GM23338 (cell line): ENCODE data around the gene ZNF775. TPM values are rescaled to one million over a fixed set of nuclear protein-coding genes. Genes with fewer than 3 reads are reported as not detected.
A peak's percentile ranks its signal among the peaks of the same experiment; 100 is the strongest.

Source experiments
- ATAC-seq: fragments of 200-7000 bp; cut with Tn5 transposase; 3 replicates; pipeline ENCODE4 v1.9.1; 2020
- DNase-seq: peaks from one replicate; pipeline ENCODE4 v3.0.0-alpha.2; 2015; ENCODE audit warnings: low spot score
- H2AFZ ChIP-seq: fragments of 200-600 bp; sonication (generic); 2 replicates; pipeline ENCODE4 v1.8.0; 2016; ENCODE audit warnings: antibody characterized with exemption, mild to moderate bottlenecking, moderate library complexity
- H3F3A ChIP-seq: fragments of 200-600 bp; sonication (generic); replicated peaks from 2 replicates; pipeline ENCODE4 v1.8.0; 2017; ENCODE audit warnings: antibody characterized with exemption, mixed run types, low read depth
- H3K27ac ChIP-seq: fragments of 200-600 bp; sonication (generic); 2 replicates; pipeline ENCODE4 v1.6.1; 2016; ENCODE audit warnings: low read depth
- H3K27me3 ChIP-seq: fragments of 200-600 bp; sonication (generic); 2 replicates; pipeline ENCODE4 v1.8.0; 2016; ENCODE audit warnings: mild to moderate bottlenecking, mixed run types, moderate library complexity; ENCODE audit not compliant: insufficient read depth
- H3K36me3 ChIP-seq: fragments of 200-600 bp; sonication (generic); 2 replicates; pipeline ENCODE4 v1.8.0; 2016; ENCODE audit warnings: mild to moderate bottlenecking; ENCODE audit not compliant: insufficient read depth
- H3K4me1 ChIP-seq: fragments of 200-600 bp; sonication (generic); 2 replicates; pipeline ENCODE4 v1.8.0; 2016; ENCODE audit warnings: mild to moderate bottlenecking, moderate library complexity; ENCODE audit not compliant: insufficient read depth
- H3K4me2 ChIP-seq: fragments of 200-600 bp; sonication (generic); 2 replicates; pipeline ENCODE4 v1.7.1; 2017; ENCODE audit warnings: mixed run types
- H3K4me3 ChIP-seq: fragments of 200-600 bp; sonication (generic); 2 replicates; pipeline ENCODE4 v1.6.1; 2016; ENCODE audit warnings: mixed run types
- H3K79me2 ChIP-seq: fragments of 200-600 bp; sonication (generic); replicated peaks from 2 replicates; pipeline ENCODE4 v1.8.0; 2017; ENCODE audit warnings: mild to moderate bottlenecking; ENCODE audit not compliant: insufficient read depth
- H3K9me2 ChIP-seq: fragments of 200-600 bp; sonication (generic); 2 replicates; pipeline ENCODE4 v1.8.0; 2017; ENCODE audit not compliant: insufficient read depth
- H4K20me1 ChIP-seq: fragments of 200-600 bp; sonication (generic); replicated peaks from 2 replicates; pipeline ENCODE4 v1.8.0; 2017; ENCODE audit warnings: mild to moderate bottlenecking; ENCODE audit not compliant: insufficient read depth
- H3K27ac Mint-ChIP-seq: 2 replicates; pipeline ENCODE4 v1.8.0; 2020; ENCODE audit warnings: inconsistent platforms, mild to moderate bottlenecking, moderate library complexity, mixed read lengths
- H3K27me3 Mint-ChIP-seq: 3 replicates; pipeline ENCODE4 v1.8.0; 2022; ENCODE audit warnings: low read depth, mild to moderate bottlenecking, moderate library complexity, mixed read lengths, inconsistent platforms; ENCODE audit not compliant: insufficient read depth, poor library complexity
- H3K36me3 Mint-ChIP-seq: 3 replicates; pipeline ENCODE4 v1.8.0; 2021; ENCODE audit warnings: low read depth, mild to moderate bottlenecking, inconsistent platforms, moderate library complexity, mixed read lengths
- H3K4me1 Mint-ChIP-seq: 3 replicates; pipeline ENCODE4 v1.8.0; 2020; ENCODE audit warnings: mild to moderate bottlenecking, inconsistent platforms, mixed read lengths
- H3K4me3 Mint-ChIP-seq: 3 replicates; pipeline ENCODE4 v1.8.0; 2021; ENCODE audit warnings: moderate library complexity, mild to moderate bottlenecking, inconsistent platforms, mixed read lengths
- H3K9me3 Mint-ChIP-seq: 3 replicates; pipeline ENCODE4 v1.8.0; 2020; ENCODE audit warnings: moderate library complexity, mild to moderate bottlenecking, inconsistent platforms, mixed read lengths
- CREB1 ChIP-seq: fragments of 250-450 bp; sonication (Bioruptor Pico); IDR thresholded peaks from 2 replicates; pipeline ENCODE4 v1.5.0; 2020; ENCODE audit warnings: low read depth, mild to moderate bottlenecking, moderate library complexity
- CTCF ChIP-seq, 2 experiments: fragments of 200-600 bp in 1 of 2; sonication (generic) in 1 of 2; conservative IDR thresholded peaks; 2 replicates each; pipeline versions ENCODE4 v1.5.1 to v1.6.1; 2016 to 2017; ENCODE audit warnings: antibody characterized with exemption in 2 of 2, low read depth in 2 of 2, mild to moderate bottlenecking in 2 of 2, moderate library complexity in 1 of 2
- EZH2phosphoT487 ChIP-seq: fragments of 200-600 bp; sonication (generic); IDR thresholded peaks from one replicate; pipeline ENCODE4 v1.8.1; 2018; ENCODE audit warnings: antibody characterized with exemption; ENCODE audit not compliant: unreplicated experiment
- POLR2AphosphoS5 ChIP-seq: IDR thresholded peaks from 2 replicates; pipeline ENCODE4 v1.6.1; 2016; ENCODE audit warnings: antibody characterized with exemption, low read depth
- STAT1 ChIP-seq: IDR thresholded peaks from one replicate; pipeline ENCODE4 v1.6.1; 2016; ENCODE audit warnings: antibody characterized with exemption; ENCODE audit not compliant: unreplicated experiment
- ZNF462 ChIP-seq: fragments of 250-450 bp; sonication (Bioruptor Pico); IDR thresholded peaks from 2 replicates; pipeline ENCODE4 v1.5.0; 2020; ENCODE audit warnings: mild to moderate bottlenecking, moderate library complexity
- polyA plus RNA-seq: library from polyadenylated mRNA; unstranded; fragments of >200 nt; fragmentation: Nextera tagmentation; extraction: Ambion mirVana; gene quantifications from 2 replicates; pipeline ENCODE4 v1.2.1, GENCODE V29; 2016
- total RNA-seq: library from RNA; depleted of rRNA; stranded (reverse); fragments of >200 nt; shearing (Covaris generic); gene quantifications from 2 replicates; pipeline ENCODE4 v1.2.3, GENCODE V29; 2014
- TF ChIP-seq, protein P1 (sequence below): IDR thresholded peaks from 2 replicates; pipeline ENCODE4 v1.6.1; 2016; ENCODE audit warnings: antibody characterized with exemption
- TF ChIP-seq, protein P2 (sequence below): IDR thresholded peaks from one replicate; pipeline ENCODE4 v1.6.1; 2018; ENCODE audit warnings: antibody characterized with exemption; ENCODE audit not compliant: unreplicated experiment

ZNF775 gene
- total and polyA plus RNA-seq, 2 experiments from 2014 or later: 4.5 to 38.2 TPM

GRCh38 chr7:150375662-150376521, 3.2 kb upstream of the ZNF775 start:
- Histone ChIP-seq H3K4me3 (no peak overlapping the region), H3K9me2 (no peaks in the 10 kb centered on the region), H3K36me3 (no peaks in the 10 kb centered on the region), H3F3A (peaks cover 46% of the 10 kb centered on the region), H3K27ac (peak overlapping the region; percentile 97), H3K27me3 (no peaks in the 10 kb centered on the region), H4K20me1 (peaks cover under 1% of the 10 kb centered on the region), H3K4me2 (0 out of 2 replicates have a peak overlapping the region, but pooled peaks have one; percentile 43), H3K4me1 (peaks cover 43% of the 10 kb centered on the region), H3K79me2 (peaks cover 33% of the 10 kb centered on the region), H2AFZ (no peak overlapping the region)
- ATAC-seq: no peak
- TF ChIP-seq ZNF462 (CRISPR knock-in tag): no peak
- TF ChIP-seq POLR2AphosphoS5: no peak
- TF ChIP-seq EZH2phosphoT487: no peak
- TF ChIP-seq, protein P1, sequence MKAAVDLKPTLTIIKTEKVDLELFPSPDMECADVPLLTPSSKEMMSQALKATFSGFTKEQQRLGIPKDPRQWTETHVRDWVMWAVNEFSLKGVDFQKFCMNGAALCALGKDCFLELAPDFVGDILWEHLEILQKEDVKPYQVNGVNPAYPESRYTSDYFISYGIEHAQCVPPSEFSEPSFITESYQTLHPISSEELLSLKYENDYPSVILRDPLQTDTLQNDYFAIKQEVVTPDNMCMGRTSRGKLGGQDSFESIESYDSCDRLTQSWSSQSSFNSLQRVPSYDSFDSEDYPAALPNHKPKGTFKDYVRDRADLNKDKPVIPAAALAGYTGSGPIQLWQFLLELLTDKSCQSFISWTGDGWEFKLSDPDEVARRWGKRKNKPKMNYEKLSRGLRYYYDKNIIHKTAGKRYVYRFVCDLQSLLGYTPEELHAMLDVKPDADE: no peak
- TF ChIP-seq, protein P2, sequence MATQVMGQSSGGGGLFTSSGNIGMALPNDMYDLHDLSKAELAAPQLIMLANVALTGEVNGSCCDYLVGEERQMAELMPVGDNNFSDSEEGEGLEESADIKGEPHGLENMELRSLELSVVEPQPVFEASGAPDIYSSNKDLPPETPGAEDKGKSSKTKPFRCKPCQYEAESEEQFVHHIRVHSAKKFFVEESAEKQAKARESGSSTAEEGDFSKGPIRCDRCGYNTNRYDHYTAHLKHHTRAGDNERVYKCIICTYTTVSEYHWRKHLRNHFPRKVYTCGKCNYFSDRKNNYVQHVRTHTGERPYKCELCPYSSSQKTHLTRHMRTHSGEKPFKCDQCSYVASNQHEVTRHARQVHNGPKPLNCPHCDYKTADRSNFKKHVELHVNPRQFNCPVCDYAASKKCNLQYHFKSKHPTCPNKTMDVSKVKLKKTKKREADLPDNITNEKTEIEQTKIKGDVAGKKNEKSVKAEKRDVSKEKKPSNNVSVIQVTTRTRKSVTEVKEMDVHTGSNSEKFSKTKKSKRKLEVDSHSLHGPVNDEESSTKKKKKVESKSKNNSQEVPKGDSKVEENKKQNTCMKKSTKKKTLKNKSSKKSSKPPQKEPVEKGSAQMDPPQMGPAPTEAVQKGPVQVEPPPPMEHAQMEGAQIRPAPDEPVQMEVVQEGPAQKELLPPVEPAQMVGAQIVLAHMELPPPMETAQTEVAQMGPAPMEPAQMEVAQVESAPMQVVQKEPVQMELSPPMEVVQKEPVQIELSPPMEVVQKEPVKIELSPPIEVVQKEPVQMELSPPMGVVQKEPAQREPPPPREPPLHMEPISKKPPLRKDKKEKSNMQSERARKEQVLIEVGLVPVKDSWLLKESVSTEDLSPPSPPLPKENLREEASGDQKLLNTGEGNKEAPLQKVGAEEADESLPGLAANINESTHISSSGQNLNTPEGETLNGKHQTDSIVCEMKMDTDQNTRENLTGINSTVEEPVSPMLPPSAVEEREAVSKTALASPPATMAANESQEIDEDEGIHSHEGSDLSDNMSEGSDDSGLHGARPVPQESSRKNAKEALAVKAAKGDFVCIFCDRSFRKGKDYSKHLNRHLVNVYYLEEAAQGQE: no peak
- TF ChIP-seq STAT1: no peak
- no peak for TF ChIP-seq CTCF (conservative IDR thresholded peaks at IDR 0.05; ENCODE audit: low read depth in 2 of 2)
- TF ChIP-seq CREB1 (CRISPR knock-in tag): no peak
- peaks cover 38% of the 10 kb centered on the region for H3K36me3 Mint-ChIP-seq
- H3K27ac Mint-ChIP-seq: peak overlapping the region; percentile 49
- H3K9me3 Mint-ChIP-seq: no peaks in the 10 kb centered on the region
- no peak overlapping the region; the same call in 2 of the 3 replicates for H3K4me3 Mint-ChIP-seq
- peaks cover 66% of the 10 kb centered on the region for H3K4me1 Mint-ChIP-seq
- peaks cover 25% of the 10 kb centered on the region for H3K27me3 Mint-ChIP-seq
- DNase-seq: no peak
